T-cell (primary cell): ENCODE data around the gene FAM13A. TPM values are rescaled to one million over a fixed set of nuclear protein-coding genes. Genes with fewer than 3 reads are reported as not detected.

Experiments used
- ATAC-seq, 4 experiments: fragments of 200-7000 bp in 3 of 4; fragments of 150-1000 bp in 1 of 4; cut with Tn5 transposase; replicated peaks in 1 of 4; 1 replicate in 3 of 4; 2 replicates in 1 of 4; pipeline ENCODE4 v1.10.0; 2021; ENCODE audit warnings: moderate library complexity in 3 of 4, mild to moderate bottlenecking in 2 of 4, moderate number of reproducible peaks in 1 of 4
- CTCF ChIA-PET, 2 donors: fragments of 300-600 bp; sonication (Branson Sonifier 250); formaldehyde crosslinking; loops; one replicate each; lab custom pipeline; 2022; ENCODE audit warnings: antibody characterized with exemption in 2 of 2; lab: Charles Lee
- POLR2A ChIA-PET, 2 donors: fragments of 300-600 bp; sonication (Branson Sonifier 250); formaldehyde crosslinking; loops; one replicate each; lab custom pipeline; 2022; ENCODE audit warnings: antibody characterized with exemption in 2 of 2; lab: Charles Lee
- DNase-seq, 35 experiments: peaks; one replicate each; pipeline versions ENCODE4 v3.0.0 to v3.0.0-alpha.2; 2013 to 2023
- H3K27ac ChIP-seq: one replicate; pipeline ENCODE4 v1.5.1; 2013; ENCODE audit warnings: low read length
- H3K27me3 ChIP-seq, 2 experiments: replicated peaks in 1 of 2; 1 replicate in 1 of 2; 2 replicates in 1 of 2; pipeline versions ENCODE4 v1.6.1 to v1.7.0; 2013; ENCODE audit warnings: low read length in 1 of 2, mixed read lengths in 1 of 2; ENCODE audit not compliant: control insufficient read depth in 2 of 2, insufficient read depth in 2 of 2; ENCODE audit errors: extremely low read depth in 1 of 2
- H3K36me3 ChIP-seq, 2 donors: 1 replicate in 1 of 2; 2 replicates in 1 of 2; pipeline versions ENCODE4 v1.6.1 to v1.7.0; 2013; ENCODE audit warnings: low read length in 1 of 2; ENCODE audit not compliant: control insufficient read depth in 2 of 2, insufficient read depth in 1 of 2; ENCODE audit errors: extremely low read depth in 1 of 2
- H3K4me1 ChIP-seq, 2 experiments: 1 replicate in 1 of 2; 2 replicates in 1 of 2; pipeline versions ENCODE4 v1.6.1 to v1.7.0; 2013; ENCODE audit warnings: low read length in 2 of 2, mixed read lengths in 1 of 2; ENCODE audit not compliant: insufficient read depth in 2 of 2, control insufficient read depth in 1 of 2; ENCODE audit errors: extremely low read depth in 1 of 2
- H3K4me3 ChIP-seq, 2 donors: 1 replicate in 1 of 2; 2 replicates in 1 of 2; pipeline versions ENCODE4 v1.5.1 to v1.7.0; 2013; ENCODE audit warnings: mild to moderate bottlenecking in 2 of 2, low read length in 1 of 2, moderate library complexity in 1 of 2; ENCODE audit not compliant: control insufficient read depth in 1 of 2; ENCODE audit errors: extremely low read depth in 1 of 2
- H3K9me3 ChIP-seq: 2 replicates; pipeline ENCODE4 v1.7.0; 2013
- H3K27ac Mint-ChIP-seq, 2 donors: one replicate each; pipeline ENCODE4 v1.8.0; 2020 to 2021; ENCODE audit warnings: mild to moderate bottlenecking in 2 of 2, mixed read lengths in 2 of 2
- H3K27me3 Mint-ChIP-seq, 2 donors: one replicate each; pipeline ENCODE4 v1.8.0; 2021 to 2022; ENCODE audit warnings: mixed read lengths in 2 of 2
- H3K36me3 Mint-ChIP-seq: one replicate; pipeline ENCODE4 v1.8.0; 2021; ENCODE audit warnings: mixed read lengths
- H3K4me1 Mint-ChIP-seq, 3 donors: one replicate each; pipeline ENCODE4 v1.8.0; 2020 to 2022; ENCODE audit warnings: mixed read lengths in 3 of 3, mild to moderate bottlenecking in 1 of 3
- H3K4me3 Mint-ChIP-seq, 3 donors: one replicate each; pipeline ENCODE4 v1.8.0; 2020 to 2022; ENCODE audit warnings: mild to moderate bottlenecking in 3 of 3, mixed read lengths in 3 of 3, moderate library complexity in 3 of 3
- H3K9me3 Mint-ChIP-seq, 3 donors: one replicate each; pipeline ENCODE4 v1.8.0; 2020 to 2022; ENCODE audit warnings: mixed read lengths in 3 of 3
- WGBS: methylation state at CpG from one replicate; pipeline ENCODE4 v1.1.5; 2013; ENCODE audit warnings: missing lambda C conversion rate; ENCODE audit not compliant: insufficient coverage; 5-methylcytosine and 5-hydroxymethylcytosine counted together
- total RNA-seq, 35 experiments: library from RNA in 6 of 35; stranded (reverse) in 6 of 35; fragments of 120-200 nt in 1 of 35; gene quantifications; one replicate each; pipeline versions ENCODE4 v1.2.1 to v1.2.4 and lab custom pipeline; 2013 to 2026

FAM13A gene
- total RNA-seq, 5 donors from 2014 or later (not counting 1 experiment from before 2014, with no cell fraction given) = 11.3 to 92.9 (median 22.7) TPM

- Mint-ChIP-seq H3K36me3 (peaks cover 48% of the 10 kb centered on the region), H3K27me3 (no peaks in the 10 kb centered on the region), H3K4me3 (no peak overlapping the region), H3K27ac (no peak overlapping the region), H3K4me1 (no peaks in the 10 kb centered on the region), H3K9me3 (no peaks in the 10 kb centered on the region)
- no peaks in the 10 kb centered on the region for H3K4me1 ChIP-seq
- H3K4me3 ChIP-seq = no peak overlapping the region
- DNase-seq = no peak
- CTCF ChIA-PET = no interaction called here
- H3K9me3 ChIP-seq = no peaks in the 10 kb centered on the region
- H3K36me3 ChIP-seq = peaks cover 9 to 73% of the 10 kb centered on the region in 2 donors
- ATAC-seq = no peak
- WGBS = 94% methylated on average over 3 of the region's 4 CpGs
- no peaks in the 10 kb centered on the region for H3K27me3 ChIP-seq
- H3K27ac ChIP-seq = no peak overlapping the region
- POLR2A ChIA-PET = interaction anchor here (1.1 to 1.4 kb wide), 2 partner anchors 16 to 30 kb away, joined by 3 to 5 read pairs; no protein-coding TSS in a partner anchor
Observed at GRCh38 chr4:88725143-88725542, 331.8 kb downstream of the FAM13A start.

GRCh38 chr4:88724406-88724805, 332.6 kb downstream of the FAM13A start:
- Histone ChIP-seq H3K36me3 (peaks cover 9 to 74% of the 10 kb centered on the region in 2 donors), H3K9me3 (no peaks in the 10 kb centered on the region), H3K27ac (no peak overlapping the region), H3K27me3 (no peaks in the 10 kb centered on the region), H3K4me1 (no peaks in the 10 kb centered on the region), H3K4me3 (no peak overlapping the region)
- POLR2A ChIA-PET = no interaction called here
- Mint-ChIP-seq H3K4me1 (no peaks in the 10 kb centered on the region), H3K36me3 (peaks cover 54% of the 10 kb centered on the region), H3K4me3 (no peak overlapping the region), H3K27me3 (no peaks in the 10 kb centered on the region), H3K27ac (no peak overlapping the region), H3K9me3 (no peaks in the 10 kb centered on the region)
- DNase-seq = no peak
- no peak for ATAC-seq
- WGBS = 100% methylated on average over 2 of the region's 2 CpGs
- CTCF ChIA-PET = no interaction called here

- POLR2A ChIA-PET = interaction anchor here in 1 of 2 donors (0.5 to 0.6 kb wide), 2 partner anchors 9 to 136 kb away, joined by 3 to 4 read pairs; no protein-coding TSS in a partner anchor
- peaks cover 13 to 75% of the 10 kb centered on the region in 2 donors for H3K36me3 ChIP-seq
- no peak overlapping the region for H3K27ac ChIP-seq
- Mint-ChIP-seq H3K27me3 (no peaks in the 10 kb centered on the region), H3K9me3 (no peaks in the 10 kb centered on the region), H3K36me3 (peaks cover 53% of the 10 kb centered on the region), H3K4me1 (no peaks in the 10 kb centered on the region), H3K27ac (no peak overlapping the region), H3K4me3 (no peak overlapping the region)
- no peaks in the 10 kb centered on the region for H3K4me1 ChIP-seq
- H3K27me3 ChIP-seq = no peaks in the 10 kb centered on the region
- no peak for ATAC-seq
- CTCF ChIA-PET = no interaction called here
- 100% methylated on average over 2 of the region's 2 CpGs for WGBS
- H3K9me3 ChIP-seq = no peaks in the 10 kb centered on the region
- H3K4me3 ChIP-seq = no peak overlapping the region
- no peak for DNase-seq
Observed at GRCh38 chr4:88722828-88723227, 334.2 kb downstream of the FAM13A start.

- ChIA-PET CTCF (no interaction called here), POLR2A (interaction anchor here in 1 of 2 donors (0.5 kb wide), 1 partner anchor 137 kb away, joined by 3 read pairs; no protein-coding TSS in a partner anchor)
- Histone ChIP-seq H3K4me3 (no peak overlapping the region), H3K4me1 (no peaks in the 10 kb centered on the region), H3K36me3 (peaks cover 11 to 76% of the 10 kb centered on the region in 2 donors), H3K27ac (no peak overlapping the region), H3K9me3 (peaks cover under 1% of the 10 kb centered on the region), H3K27me3 (no peaks in the 10 kb centered on the region)
- H3K4me3 Mint-ChIP-seq = no peak overlapping the region
- 84% methylated on average over 5 of the region's 10 CpGs for WGBS
- H3K27me3 Mint-ChIP-seq = no peaks in the 10 kb centered on the region
- DNase-seq (no peak), ATAC-seq (no peak)
- peaks cover 3 to 4% (median 4%) of the 10 kb centered on the region in 3 donors for H3K9me3 Mint-ChIP-seq
- no peak overlapping the region for H3K27ac Mint-ChIP-seq
- peaks cover 53% of the 10 kb centered on the region for H3K36me3 Mint-ChIP-seq
- no peaks in the 10 kb centered on the region for H3K4me1 Mint-ChIP-seq
Observed at GRCh38 chr4:88722276-88722780, 334.7 kb downstream of the FAM13A start.

- ATAC-seq (peak in 2 of 4 experiments; percentile 20 to 37), DNase-seq (no peak)
- no peaks in the 10 kb centered on the region for H3K27me3 Mint-ChIP-seq
- Histone ChIP-seq H3K9me3 (peaks cover 5% of the 10 kb centered on the region), H3K4me1 (no peaks in the 10 kb centered on the region), H3K27ac (no peak overlapping the region), H3K27me3 (no peaks in the 10 kb centered on the region), H3K36me3 (peaks cover 11 to 74% of the 10 kb centered on the region in 2 donors), H3K4me3 (no peak overlapping the region)
- peaks cover 11 to 18% (median 13%) of the 10 kb centered on the region in 3 donors for H3K9me3 Mint-ChIP-seq
- H3K36me3 Mint-ChIP-seq = peaks cover 58% of the 10 kb centered on the region
- POLR2A ChIA-PET = no interaction called here
- H3K4me1 Mint-ChIP-seq = no peaks in the 10 kb centered on the region
- H3K4me3 Mint-ChIP-seq = no peak overlapping the region
- CTCF ChIA-PET = interaction anchor here in 1 of 2 donors (0.6 kb wide), 1 partner anchor 279 kb away, joined by 4 read pairs; no protein-coding TSS in a partner anchor
- H3K27ac Mint-ChIP-seq = peak overlapping the region in 1 of 2 donors; percentile 12
- 92% methylated on average over 8 of the region's 10 CpGs for WGBS
Observed at GRCh38 chr4:88720451-88721428, 336.2 kb downstream of the FAM13A start.

- Mint-ChIP-seq H3K36me3 (peaks cover 66% of the 10 kb centered on the region), H3K4me3 (no peak overlapping the region), H3K9me3 (peaks cover 11 to 22% (median 15%) of the 10 kb centered on the region in 3 donors), H3K27me3 (no peaks in the 10 kb centered on the region), H3K4me1 (peaks cover 0 to 5% (median 0%) of the 10 kb centered on the region in 3 donors), H3K27ac (no peak overlapping the region)
- ChIA-PET CTCF (no interaction called here), POLR2A (no interaction called here)
- Histone ChIP-seq H3K4me1 (no peaks in the 10 kb centered on the region), H3K27me3 (no peaks in the 10 kb centered on the region), H3K4me3 (no peak overlapping the region), H3K9me3 (peaks cover 5% of the 10 kb centered on the region), H3K36me3 (peaks cover 11 to 66% of the 10 kb centered on the region in 2 donors), H3K27ac (no peak overlapping the region)
- no CpG with 5 or more reads among the region's 1 CpG for WGBS
- ATAC-seq (no peak), DNase-seq (no peak)
Observed at GRCh38 chr4:88719381-88719780, 337.6 kb downstream of the FAM13A start.
